DMS114 treated with DMSO at 0.1 percent for 48 hours (cell line): ENCODE results near the gene FBLN7.
"Not testable (repeated sequence)": the region's sequence is repeated elsewhere in the genome, so short reads cannot be mapped to it uniquely, and the experiment has no call there.

ENCODE experiments used
- DNase-seq: peaks from one replicate; lab custom pipeline; 2025; ENCODE audit not compliant: unreplicated experiment; lab: John Stamatoyannopoulos, UW

The FBLN7 gene

GRCh38 chr2:112138159-112139032 is at the start of gene FBLN7:
FBLN7 (plus strand) TSS chr2:112138385; CDS start chr2:112138656, 271 bp downstream.
- DNase-seq = no peak

DNA sequence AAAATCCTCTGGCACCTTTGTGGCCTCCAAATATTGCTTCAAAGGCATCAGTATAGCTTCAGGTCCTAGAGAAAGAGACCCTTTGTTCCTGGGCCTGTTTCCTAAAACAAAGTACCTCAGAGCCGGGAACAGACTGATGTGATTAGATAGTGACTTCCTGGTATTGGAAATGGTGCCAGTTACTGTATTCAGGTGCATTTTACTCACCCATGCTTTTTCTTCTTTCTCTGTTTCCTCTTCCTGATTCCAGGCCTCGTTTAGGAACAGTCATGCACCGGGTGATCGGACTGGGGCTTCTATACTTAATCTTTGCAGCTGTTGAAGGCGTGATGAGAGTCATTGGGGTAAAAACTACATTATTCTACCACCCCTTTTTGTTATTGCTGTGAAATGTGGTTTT is 48.8 kb upstream of the FBLN7 start:
- DNase-seq = no peak

DNA sequence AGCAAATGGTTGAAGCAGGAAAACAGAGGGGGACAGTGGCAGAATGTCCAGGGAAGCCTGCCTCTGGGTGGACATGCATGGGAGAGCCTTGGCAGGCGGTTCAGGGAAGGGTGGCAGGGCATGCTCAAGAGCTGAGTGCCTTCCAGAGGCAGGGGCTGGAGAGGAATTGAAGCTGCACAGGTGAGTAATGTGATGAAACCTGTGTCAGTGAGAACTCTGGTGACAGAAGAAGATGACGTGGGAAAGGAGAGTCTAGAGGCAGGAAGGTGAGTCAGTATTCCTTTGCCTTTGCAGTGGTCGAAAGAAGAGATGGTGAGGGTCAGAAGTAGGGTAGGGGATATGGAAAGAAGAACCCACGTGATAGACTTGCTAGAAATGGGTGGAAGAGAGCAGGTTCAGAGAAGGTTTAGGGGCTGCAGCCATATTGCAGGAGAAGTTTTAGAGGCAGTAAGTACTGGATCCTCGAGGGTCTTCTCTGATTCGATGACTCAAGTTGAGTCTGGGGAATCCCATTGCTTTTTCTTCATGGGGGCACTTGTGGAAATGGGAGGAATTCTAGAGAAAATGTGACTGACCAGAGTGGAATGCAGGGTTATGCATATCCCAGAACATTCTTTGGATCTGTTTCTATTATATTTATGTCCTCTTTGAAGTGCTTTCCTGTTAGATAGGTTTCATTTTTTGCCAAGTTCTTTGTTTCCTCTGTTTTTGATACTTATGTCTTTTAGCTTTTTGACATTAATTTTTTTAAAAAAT is 45.7 kb upstream of the FBLN7 start:
- DNase-seq = no peak

DNA sequence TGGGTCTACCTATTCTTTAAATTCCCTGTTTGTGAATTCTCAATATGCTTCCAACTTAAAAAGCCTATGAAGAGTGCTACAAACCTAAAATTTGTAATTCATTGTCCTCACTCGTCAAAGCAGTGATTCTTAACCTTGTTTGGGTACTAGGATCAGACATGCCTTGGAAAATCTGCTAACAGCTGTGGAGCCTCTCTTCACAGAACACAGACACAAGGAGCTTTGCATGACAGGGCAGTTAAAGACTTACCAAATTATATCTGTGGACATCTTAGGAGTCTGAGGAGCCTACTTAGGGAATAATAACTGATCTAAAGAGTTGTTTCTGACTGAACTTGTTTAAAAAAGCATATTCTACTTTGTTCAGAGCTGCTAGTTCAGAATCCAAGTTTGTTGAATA is 45.0 kb upstream of the FBLN7 start:
- DNase-seq = no peak

DNA sequence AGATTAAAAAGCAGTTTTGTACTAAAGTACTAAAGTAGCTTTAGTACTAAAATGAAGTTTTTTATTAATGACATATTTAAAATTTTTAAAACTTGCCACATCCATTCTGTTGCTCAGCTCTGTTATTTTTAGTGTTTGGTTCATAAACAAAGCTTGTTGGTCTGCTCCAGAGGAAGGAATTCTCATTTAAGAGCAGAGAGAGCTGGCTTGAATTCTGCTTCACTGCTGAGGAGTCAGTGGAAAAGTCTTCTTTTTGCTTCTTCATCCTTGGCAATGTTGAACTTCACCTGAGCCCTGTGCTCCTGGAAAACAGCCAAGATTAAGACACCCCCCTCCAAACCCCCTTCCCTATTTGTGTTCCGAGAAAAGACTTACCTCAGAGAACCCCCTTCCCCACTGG is 42.5 kb upstream of the FBLN7 start:
- no peak for DNase-seq

- no peak for DNase-seq
Measured at GRCh38 chr2:112096098-112096497, 42.1 kb upstream of the FBLN7 start.

- no peak for DNase-seq
Measured at GRCh38 chr2:112108178-112108832, 29.9 kb upstream of the FBLN7 start.

DNA sequence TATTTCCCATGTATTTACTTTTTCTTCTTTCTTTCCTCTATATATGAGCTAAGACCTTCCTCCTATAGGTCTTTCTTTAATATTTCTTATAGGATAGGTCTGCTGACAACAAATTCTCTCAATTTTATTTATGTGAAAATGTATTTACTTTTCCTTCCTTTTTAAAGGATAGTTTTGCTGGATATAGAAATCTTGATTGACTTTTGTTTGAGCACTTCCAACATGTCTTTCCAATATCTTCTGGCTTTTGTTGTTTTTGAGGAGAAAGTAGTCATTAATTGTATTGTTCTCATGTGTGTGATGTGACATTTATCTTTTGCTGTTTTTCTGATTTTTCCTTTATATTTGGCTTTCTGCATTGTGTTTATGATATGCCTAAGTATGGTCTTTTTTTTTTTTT is 28.9 kb upstream of the FBLN7 start:
- no peak for DNase-seq

DNA sequence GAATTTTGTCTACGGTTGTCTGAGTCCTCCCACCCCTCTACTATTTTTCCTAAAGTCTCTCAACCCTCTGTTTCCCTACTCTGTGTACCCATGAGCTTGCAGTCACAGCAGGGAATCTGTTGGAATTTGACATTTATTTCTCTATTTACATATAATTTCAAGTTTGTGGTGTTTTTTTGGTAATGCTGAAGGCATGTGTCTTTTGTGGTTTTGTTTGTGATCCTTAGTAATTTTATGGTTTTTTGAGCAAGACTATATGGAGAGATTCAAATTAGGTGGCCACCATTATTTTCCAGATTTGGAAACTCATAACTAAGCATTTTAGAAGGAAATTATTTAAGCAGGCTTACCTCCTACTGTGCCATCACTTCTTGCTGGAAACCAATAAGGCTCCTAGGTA is 27.2 kb upstream of the FBLN7 start:
- no peak for DNase-seq

DNA sequence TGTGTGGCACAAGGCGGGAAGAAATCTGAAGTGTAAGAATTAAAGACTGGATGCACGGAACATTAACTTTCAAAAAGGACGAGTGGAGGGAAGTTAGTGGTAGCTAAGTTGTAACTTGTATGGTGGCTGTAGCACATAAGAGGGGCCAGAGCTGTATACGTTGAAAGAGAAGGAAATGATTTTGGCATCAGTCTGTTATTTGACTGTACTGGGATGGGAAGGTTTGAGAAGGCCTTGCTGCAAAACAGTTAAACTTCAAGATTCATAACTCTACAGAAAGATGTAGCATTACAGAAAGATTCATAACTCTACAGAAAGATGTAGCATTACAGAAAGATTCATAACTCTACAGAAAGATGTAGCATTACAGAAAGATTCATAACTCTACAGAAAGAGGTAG is 24.8 kb upstream of the FBLN7 start:
- not testable (repeated sequence) for DNase-seq

- no peak for DNase-seq
Measured at GRCh38 chr2:112118148-112118547, 20.0 kb upstream of the FBLN7 start.

GRCh38 chr2:112121682-112122254 is 16.4 kb upstream of the FBLN7 start:
- DNase-seq = no peak

- no peak for DNase-seq
Measured at GRCh38 chr2:112129060-112129459, 9.1 kb upstream of the FBLN7 start.

DNA sequence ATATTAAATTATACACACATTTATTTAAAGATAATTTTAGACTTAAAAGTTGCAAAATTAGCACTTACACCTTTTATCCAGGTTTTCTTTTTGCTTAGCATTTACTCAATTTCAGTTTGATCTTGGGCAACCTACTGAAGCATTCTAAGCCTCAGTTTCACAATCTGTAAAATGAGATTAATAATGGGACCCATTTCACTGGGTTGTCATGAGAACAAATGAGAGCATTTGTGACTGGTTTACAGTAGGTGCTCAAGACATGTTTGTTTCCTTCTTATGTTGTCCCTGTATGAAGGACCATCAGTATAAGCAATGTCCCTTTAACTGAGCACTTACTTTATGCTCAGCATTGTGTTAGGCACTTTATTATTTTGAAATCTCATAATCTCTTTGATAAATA is 4.8 kb upstream of the FBLN7 start:
- DNase-seq = no peak

DNA sequence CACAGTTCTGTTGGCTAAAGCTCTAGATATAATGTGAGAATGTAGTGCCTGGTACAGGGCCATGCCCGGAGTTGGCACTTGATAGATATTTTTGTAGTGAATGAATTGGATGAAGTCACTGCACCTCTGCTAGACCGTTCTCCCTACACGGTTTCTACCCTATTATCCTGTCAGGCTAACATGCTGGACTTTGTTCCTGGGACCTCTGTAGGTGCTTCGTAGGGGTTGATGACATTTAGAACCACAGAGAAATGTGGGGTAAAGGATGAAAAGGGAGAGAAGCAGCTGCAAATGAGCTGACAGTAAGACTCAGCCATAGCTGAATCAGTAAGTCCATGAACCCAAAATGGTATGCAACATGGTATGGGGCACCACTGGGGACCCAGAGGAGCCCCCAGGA is 4.1 kb upstream of the FBLN7 start:
- no peak for DNase-seq

DNA sequence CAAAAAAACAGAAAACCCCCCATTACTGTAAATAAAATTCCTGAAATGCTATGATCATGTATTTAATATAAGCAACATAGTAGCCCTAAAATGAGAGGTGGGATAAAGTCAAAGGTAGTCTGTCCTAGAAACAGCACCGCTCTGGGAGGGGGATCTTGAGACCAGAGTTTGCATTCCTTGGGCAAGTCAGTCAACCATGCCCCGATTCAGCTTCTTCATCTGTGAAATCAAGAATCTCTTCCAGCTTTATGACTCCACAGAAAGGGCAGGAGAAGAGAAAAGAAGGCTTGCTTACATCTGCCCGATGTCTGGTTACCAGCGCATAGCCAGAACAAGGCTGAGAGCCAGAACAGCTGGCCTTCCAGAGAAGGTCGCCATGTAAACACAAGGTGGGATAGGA is 2.1 kb upstream of the FBLN7 start:
- no peak for DNase-seq

DNA sequence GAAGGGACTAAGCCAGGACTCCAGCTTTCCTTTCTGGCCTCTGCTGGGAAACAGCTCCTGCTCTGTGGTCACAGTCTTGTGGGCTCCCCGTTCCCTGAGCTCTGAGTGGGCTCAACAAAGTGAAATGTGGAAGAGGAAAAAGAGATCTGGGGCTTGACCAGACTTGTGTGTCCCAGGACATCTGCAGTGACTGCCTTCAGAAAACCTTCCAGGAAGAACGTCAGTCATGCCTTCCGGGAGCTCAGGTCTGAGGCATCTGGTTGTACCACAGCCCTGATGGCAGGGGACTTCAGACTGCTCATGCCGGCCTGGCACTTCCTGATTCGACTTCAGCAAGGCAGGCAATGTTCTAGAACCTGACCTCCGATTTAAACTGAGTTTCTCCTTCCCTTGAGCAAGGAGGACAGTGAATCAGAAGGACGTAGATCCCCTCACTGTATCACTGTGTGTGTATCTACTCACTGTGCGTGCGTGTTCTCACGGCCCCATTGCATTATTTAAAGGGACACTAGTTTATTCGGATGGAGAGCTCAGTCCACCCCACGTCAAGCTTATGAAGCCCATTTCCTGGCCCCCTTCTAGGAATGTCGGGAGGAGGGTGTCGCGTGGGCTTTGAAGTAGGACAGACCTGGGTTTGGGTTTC is 548 bp upstream of the FBLN7 start:
- DNase-seq = no peak

- not testable (repeated sequence) for DNase-seq
Measured at GRCh38 chr2:112139033-112139614, 939 bp downstream of the FBLN7 start.

DNA sequence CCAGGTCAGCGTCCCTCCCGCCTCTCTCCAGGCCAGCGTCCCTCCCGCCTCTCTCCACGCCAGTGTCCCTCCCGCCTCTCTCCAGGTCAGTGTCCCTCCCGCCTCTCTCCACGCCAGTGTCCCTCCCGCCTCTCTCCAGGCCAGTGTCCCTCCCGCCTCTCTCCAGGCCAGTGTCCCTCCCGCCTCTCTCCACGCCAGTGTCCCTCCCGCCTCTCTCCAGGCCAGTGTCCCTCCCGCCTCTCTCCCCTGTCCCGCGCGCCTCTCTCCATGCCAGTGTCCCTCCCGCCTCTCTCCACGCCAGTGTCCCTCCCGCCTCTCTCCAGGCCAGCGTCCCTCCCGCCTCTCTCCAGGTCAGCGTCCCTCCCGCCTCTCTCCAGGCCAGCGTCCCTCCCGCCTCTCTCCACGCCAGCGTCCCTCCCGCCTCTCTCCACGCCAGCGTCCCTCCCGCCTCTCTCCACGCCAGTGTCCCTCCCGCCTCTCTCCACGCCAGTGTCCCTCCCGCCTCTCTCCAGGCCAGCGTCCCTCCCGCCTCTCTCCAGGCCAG is 1.5 kb downstream of the FBLN7 start:
- DNase-seq = not testable (repeated sequence)

- DNase-seq = no peak
Measured at GRCh38 chr2:112140205-112140802, 2.1 kb downstream of the FBLN7 start.
